PFSK-1 (cell line): ENCODE results near the gene MAMLD1.

Experiments
- FOXP2 ChIP-seq: optimal IDR thresholded peaks from 2 replicates; pipeline ENCODE3; 2011; ENCODE audit warnings: borderline replicate concordance, control low read depth, inconsistent platforms; ENCODE audit not compliant: insufficient read depth; ENCODE audit errors: extremely low read length, extremely low read depth
- POLR2AphosphoS5 ChIP-seq: IDR thresholded peaks from 2 replicates; pipeline ENCODE4 v1.6.1; 2012; ENCODE audit warnings: low read depth, mild to moderate bottlenecking, control low read depth, low read length, moderate library complexity

MAMLD1 gene

DNA sequence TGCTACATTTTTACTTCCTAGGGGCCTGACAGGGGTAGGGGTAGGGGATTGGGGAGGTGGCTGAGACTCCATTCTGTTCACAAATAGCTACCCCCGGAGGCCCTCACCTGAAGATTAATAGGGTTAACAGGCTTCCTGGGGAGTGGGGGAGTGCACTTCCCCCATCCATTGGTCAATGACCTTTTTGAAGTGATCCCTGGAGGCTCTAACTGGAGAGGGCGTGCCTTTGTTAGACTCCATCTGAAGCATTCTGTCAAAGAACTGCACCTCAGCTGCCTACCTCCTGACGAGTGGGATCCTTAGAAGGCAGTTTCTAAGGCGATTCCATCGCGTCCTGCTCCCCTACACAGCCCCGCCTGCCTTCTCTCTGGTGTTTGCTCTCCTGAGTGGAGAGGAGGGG lies 195.3 kb downstream of the MAMLD1 start:
- TF ChIP-seq POLR2AphosphoS5 (no peak), FOXP2 (no peak)
